Activated CD4-positive, alpha-beta T cell treated with anti-CD3 and anti-CD28 coated beads, Interleukin-2, Interleukin-6, amounts not matched to agents 100 ng/mL and 50 ng/mL, durations not matched to agents 16 hours and 8 hours (primary cell): ENCODE data around the gene SNX24.
A peak's percentile ranks its signal among the peaks of the same experiment; 100 is the strongest.

ENCODE experiments used
- DNase-seq: peaks from one replicate; pipeline ENCODE4 v3.0.0-alpha.2; 2020

SNX24 gene

GRCh38 chr5:123035360-123035917 lies 190.0 kb downstream of the SNX24 start:
- DNase-seq, result peak; percentile 12

GRCh38 chr5:123035918-123036390 lies 190.5 kb downstream of the SNX24 start:
- no peak for DNase-seq

- peak; percentile 13 for DNase-seq
Measured at GRCh38 chr5:123036391-123037103, 191.1 kb downstream of the SNX24 start, which contains the start of gene PPIC. Gene PPIC, minus strand, starts transcription at chr5:123036725. Its CDS starts 100 bp downstream, at chr5:123036625.

- DNase-seq, result no peak
Measured at GRCh38 chr5:123037104-123037418, 191.6 kb downstream of the SNX24 start.

GRCh38 chr5:123039673-123040072 lies 194.3 kb downstream of the SNX24 start:
- no peak for DNase-seq

- no peak for DNase-seq
Measured at GRCh38 chr5:123044926-123045617, 199.7 kb downstream of the SNX24 start.

- DNase-seq, result no peak
Measured at GRCh38 chr5:123046222-123046621, 200.8 kb downstream of the SNX24 start.

- DNase-seq, result no peak
Measured at GRCh38 chr5:123047706-123048105, 202.3 kb downstream of the SNX24 start.

- no peak for DNase-seq
Measured at GRCh38 chr5:123051206-123051605, 205.8 kb downstream of the SNX24 start.
